GM19240 (cell line): Measurements from ENCODE around the gene CCDC74B.
"Not testable (repeated sequence)": the region's sequence is repeated elsewhere in the genome, so short reads cannot be mapped to it uniquely, and the experiment has no call there.

Source experiments
- DNase-seq: peaks from one replicate; pipeline ENCODE4 v3.0.0; 2011; ENCODE audit warnings: low spot score; ENCODE audit not compliant: insufficient read length

CCDC74B gene

GRCh38 chr2:130166611-130167010, 21.7 kb upstream of the CCDC74B start:
- not testable (repeated sequence) for DNase-seq

GRCh38 chr2:130165293-130166016, 20.5 kb upstream of the CCDC74B start:
- no peak for DNase-seq

DNA sequence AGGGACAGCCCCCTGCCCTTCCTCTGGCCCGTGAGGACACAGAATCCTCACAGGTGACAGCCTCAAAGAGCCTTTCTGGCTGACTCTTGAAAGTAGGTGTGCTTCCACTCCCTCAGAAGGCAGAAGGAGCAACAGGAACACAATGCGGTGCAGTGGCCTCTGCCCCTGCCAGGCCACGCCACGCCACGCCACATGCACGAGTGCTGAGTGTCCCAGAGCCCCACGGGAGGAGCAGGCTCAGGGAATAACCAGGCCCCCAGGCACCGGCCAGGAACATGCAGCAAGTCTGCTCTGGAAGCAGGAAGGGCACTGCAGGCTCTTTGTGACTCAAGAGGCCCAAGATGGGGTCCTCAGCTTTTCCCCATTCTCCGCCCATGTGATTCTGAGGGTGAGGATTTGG, 18.1 kb upstream of the CCDC74B start:
- no peak for DNase-seq

DNA sequence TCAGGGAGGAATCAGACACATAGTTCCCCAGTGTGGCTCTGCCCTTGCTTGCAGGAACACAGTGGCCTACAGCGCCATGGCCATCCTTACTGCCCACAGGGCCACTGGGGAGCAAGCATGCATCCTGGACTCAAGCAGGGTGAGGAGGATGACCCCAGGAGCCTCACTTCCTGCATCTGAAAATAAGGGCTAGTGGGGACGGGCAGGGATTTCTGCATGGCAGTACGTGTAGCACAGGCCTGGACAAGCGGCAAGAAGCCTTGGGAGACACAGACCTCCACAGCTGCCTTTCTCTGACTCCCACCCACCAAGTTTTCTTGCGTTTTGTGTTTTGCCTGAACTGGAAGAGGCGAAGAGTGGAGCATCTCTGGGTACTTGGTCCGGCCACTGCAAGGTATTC, 17.6 kb upstream of the CCDC74B start:
- DNase-seq = not testable (repeated sequence)

- DNase-seq = not testable (repeated sequence)
Measured at GRCh38 chr2:130160838-130161705, 16.2 kb upstream of the CCDC74B start.

GRCh38 chr2:130160131-130160530, 15.2 kb upstream of the CCDC74B start:
- no peak for DNase-seq

- DNase-seq = not testable (repeated sequence)
Measured at GRCh38 chr2:130159376-130159775, 14.5 kb upstream of the CCDC74B start.

- DNase-seq = no peak
Measured at GRCh38 chr2:130158631-130159030, 13.7 kb upstream of the CCDC74B start.

DNA sequence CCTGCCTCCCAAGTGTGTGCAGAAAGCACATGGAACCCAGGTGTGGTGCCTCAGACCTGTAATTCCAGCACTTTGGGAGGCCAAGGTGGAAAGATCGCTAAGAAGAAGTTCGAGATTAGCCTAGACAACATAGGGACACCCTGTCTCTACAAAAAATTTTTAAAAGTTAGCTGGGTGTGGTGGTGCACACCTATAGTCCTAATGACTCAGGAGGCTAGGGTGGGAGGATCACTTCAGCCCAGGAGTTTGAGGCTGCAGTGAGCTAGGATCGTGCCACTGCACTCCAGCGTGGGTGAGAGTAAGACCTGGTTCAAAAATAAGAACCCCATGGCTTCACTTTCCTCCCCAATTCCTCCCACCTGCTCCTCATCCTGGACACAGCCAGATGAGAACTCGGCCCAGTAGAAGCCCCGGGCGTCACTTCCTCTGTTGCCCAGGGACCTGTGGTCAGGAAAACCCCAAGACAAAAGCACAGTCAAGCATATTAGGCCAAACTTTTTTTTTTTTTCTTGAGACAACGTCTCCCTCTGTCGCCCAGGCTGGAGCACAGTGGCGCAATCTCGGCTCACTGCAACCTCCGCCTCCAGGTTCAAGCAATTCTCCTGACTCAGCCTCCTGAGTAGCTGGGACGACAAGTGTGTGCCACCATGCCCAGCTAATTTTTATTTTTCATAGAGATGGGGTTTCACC, 13.1 kb upstream of the CCDC74B start:
- not testable (repeated sequence) for DNase-seq

DNA sequence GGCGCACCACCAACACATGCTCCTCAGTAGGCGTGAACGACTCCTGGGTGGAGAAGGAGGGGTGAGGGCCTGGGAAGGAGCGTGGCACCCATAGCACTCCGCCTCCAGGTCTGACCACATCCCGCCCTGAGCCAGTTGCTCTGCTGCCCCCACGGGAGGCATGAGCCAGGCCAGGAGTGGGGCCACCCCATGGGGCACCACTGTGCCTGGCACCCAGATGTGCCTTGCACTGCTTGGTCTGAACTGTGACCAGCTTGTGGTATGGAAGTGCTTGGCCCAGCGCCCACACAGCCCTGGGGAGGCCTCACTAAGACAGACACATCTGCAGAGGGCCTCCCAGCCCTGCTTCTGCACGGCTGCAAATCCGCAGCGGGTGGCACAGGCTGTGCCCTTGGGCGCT, 12.4 kb upstream of the CCDC74B start:
- DNase-seq = not testable (repeated sequence)

GRCh38 chr2:130156624-130157004, 11.7 kb upstream of the CCDC74B start:
- DNase-seq = no peak

DNA sequence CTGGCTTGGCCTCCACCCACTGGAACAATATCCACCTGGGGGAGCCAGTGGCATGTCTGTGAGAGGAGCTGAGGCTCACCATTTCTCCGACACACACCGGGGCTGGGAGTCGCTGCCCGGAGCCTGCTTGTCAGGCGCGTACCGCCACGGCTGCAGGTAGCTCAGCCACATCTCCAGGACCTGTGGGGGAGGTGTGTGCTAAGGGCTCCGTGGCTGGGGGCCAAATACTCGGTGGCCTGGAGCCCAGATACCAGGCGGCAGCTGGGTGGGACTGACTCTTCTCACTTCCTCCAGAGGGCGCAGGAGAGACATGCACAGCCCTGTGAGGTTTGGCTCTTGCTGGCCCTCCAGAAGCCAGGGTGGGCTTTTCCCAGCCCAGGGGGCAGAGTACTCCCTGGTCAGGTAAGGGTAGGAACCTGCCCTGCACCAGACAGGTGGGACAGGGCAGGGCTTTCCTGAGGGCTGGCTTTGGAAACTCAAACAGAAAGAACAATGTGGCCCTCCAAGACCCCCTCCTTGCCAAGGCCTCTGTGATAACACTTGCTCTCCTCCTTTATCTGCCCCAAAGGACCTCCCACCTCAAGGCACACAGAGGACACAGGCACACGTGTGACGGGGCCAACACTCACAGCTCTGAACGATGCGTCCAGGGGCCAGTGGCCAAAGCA, 11.2 kb upstream of the CCDC74B start:
- DNase-seq = not testable (repeated sequence)

DNA sequence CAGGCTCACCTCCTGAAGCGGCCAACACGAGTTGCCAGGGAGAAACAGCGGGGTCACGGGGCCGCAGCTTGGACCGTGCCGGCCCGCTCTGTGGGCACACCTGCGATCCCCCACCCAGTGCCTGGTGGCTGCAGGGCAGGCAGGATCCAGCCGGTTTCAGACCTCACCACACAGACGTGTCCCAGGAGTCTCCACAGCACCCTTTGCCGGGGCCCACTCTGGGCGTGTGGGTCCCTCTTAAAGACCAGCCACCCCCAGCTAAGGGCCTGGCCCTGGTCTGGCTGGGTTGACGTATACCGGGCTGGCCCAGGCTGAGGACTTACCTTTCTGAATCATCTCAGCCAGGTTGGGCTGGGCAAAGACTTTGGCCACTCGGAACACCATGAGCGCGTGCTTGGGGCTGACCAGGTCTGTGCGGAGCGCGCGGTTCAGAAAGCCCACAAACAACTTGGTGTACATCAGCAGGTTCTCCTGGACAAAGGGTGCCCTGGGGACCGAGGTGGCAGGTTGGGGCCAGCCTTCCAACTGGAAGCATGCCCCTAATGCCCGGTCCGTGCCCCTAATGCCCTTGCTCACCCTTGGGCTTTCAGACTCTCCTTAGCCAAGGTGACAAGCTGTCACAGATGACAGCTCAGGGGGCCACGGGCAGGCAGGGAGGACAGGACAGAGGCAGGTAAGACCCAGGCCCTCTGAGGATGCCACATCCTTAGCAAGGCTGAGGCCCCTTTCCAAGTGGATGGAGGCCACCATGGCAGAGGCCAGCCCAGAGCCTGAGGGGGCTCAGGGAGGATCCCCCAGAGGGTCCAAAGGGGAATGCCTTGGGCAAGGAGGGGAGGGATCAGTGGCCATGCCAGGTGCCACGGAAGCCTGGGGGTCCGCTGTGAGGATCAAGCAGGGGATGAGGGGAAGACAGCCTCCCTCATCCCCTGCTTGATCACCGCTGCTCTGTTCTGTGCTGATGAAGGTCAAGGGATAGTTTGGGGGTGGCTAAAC, 10.2 kb upstream of the CCDC74B start:
- no peak for DNase-seq

GRCh38 chr2:130154423-130154770, 9.5 kb upstream of the CCDC74B start:
- DNase-seq = not testable (repeated sequence)

- not testable (repeated sequence) for DNase-seq
Measured at GRCh38 chr2:130153721-130154422, 9.0 kb upstream of the CCDC74B start.

- no peak for DNase-seq
Measured at GRCh38 chr2:130152816-130153595, 8.1 kb upstream of the CCDC74B start.

GRCh38 chr2:130152136-130152815, 7.4 kb upstream of the CCDC74B start:
- not testable (repeated sequence) for DNase-seq

- DNase-seq = not testable (repeated sequence)
Measured at GRCh38 chr2:130151145-130151512, 6.2 kb upstream of the CCDC74B start.
